VCaP (cell line): ENCODE data around the gene MTMR12.

ENCODE experiments used
- H3K27ac ChIP-seq: fragments of 450-650 bp; 2 replicates; pipeline ENCODE4 v1.5.1; 2017
- CTCF ChIP-seq: fragments of 450-650 bp; conservative IDR thresholded peaks from 2 replicates; pipeline ENCODE4 v1.5.1; 2017; ENCODE audit warnings: mild to moderate bottlenecking, moderate library complexity

The MTMR12 gene

GRCh38 chr5:32270178-32270577 is 42.6 kb downstream of the MTMR12 start:
- H3K27ac ChIP-seq, result no peak overlapping the region
- TF ChIP-seq CTCF, result no peak

GRCh38 chr5:32265902-32266301 is 46.8 kb downstream of the MTMR12 start:
- no peak for TF ChIP-seq CTCF
- H3K27ac ChIP-seq, result 0 out of 2 replicates have a peak overlapping the region, but pooled peaks have one; percentile 18

GRCh38 chr5:32264957-32265572 is 47.7 kb downstream of the MTMR12 start:
- H3K27ac ChIP-seq, result 0 out of 2 replicates have a peak overlapping the region, but pooled peaks have one; percentile 18
- no peak for TF ChIP-seq CTCF

- no peak overlapping the region for H3K27ac ChIP-seq
- no peak for TF ChIP-seq CTCF
Observed at GRCh38 chr5:32263684-32264083, 49.1 kb downstream of the MTMR12 start.

GRCh38 chr5:32261198-32261597 is 51.5 kb downstream of the MTMR12 start:
- no peak for TF ChIP-seq CTCF
- no peak overlapping the region for H3K27ac ChIP-seq

GRCh38 chr5:32259033-32259432 is 53.7 kb downstream of the MTMR12 start:
- no peak for TF ChIP-seq CTCF
- H3K27ac ChIP-seq, result no peak overlapping the region

GRCh38 chr5:32258424-32258823 is 54.3 kb downstream of the MTMR12 start:
- no peak overlapping the region for H3K27ac ChIP-seq
- TF ChIP-seq CTCF, result no peak
